Measurements from ENCODE around the gene AKAP8L. TPM values are rescaled to one million over a fixed set of nuclear protein-coding genes. Genes with fewer than 3 reads are reported as not detected.
A peak's percentile ranks its signal among the peaks of the same experiment; 100 is the strongest.

AKAP8L gene
- total and polyA plus RNA-seq, 2 experiments from 2014 or later: 21.5 to 38.3 TPM

DNA sequence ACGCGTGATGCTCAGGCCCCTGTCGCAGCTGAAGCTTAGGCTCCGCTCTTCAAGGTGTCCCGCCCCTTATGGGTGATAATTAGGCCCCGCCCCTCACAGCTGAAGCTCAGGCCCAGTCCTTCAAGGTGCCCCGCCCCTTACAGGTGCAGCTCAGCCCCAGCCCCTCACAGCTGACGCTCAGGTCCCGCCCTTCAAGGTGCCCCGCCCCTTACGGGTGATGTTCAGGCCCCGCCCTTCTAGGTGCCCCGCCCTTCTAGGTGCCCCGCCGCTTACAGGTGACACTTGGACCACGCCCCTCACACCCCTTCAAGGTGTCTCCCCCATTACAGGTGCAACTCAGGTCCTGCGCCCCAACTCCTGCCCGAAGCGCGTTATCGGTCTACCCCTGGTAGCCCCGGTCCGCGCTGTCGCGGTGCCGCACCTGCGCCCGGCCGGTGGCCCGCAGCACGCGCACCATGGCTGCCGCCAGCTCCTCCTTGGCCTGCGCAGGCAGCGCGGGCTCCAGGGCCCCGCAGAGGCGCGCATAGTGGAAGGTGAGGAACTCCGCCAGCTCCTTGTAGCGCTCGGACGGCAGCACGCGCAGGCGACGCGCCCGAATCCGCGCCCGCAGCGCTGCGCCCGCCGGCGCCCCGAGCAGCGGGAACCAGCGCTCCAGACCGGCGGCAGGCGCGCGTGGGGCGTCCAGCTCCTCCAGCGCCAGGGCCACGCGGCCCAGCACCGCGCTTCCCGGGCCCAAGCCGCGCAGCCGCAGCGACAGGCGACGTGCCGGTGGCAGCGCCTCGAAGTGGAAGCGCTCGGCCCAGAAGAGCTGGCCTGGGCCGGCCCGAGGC, 38.3 kb upstream of the AKAP8L start:
- Histone ChIP-seq H3K79me2 (ENCODE audit: insufficient read depth) (no peaks in the 10 kb centered on the region), H3K4me1 (ENCODE audit: insufficient read depth) (no peaks in the 10 kb centered on the region), H3K4me3 (no peak overlapping the region), H3K9me3 (ENCODE audit: low read depth) (no peaks in the 10 kb centered on the region), H3K27me3 (replicated peaks; ENCODE audit: insufficient read depth) (peaks cover 29% of the 10 kb centered on the region), H3K36me3 (ENCODE audit: low read depth) (no peaks in the 10 kb centered on the region), H3K4me2 (ENCODE audit: unreplicated experiment) (no peak overlapping the region), H2AFZ (no peak overlapping the region), H3K27ac (no peak overlapping the region), H4K20me1 (ENCODE audit: insufficient read depth) (no peaks in the 10 kb centered on the region), H3K9ac (no peak overlapping the region), H3F3A (ENCODE audit: insufficient read depth) (peaks cover 1% of the 10 kb centered on the region; the same call in 1 of the 2 replicates), H3K9me2 (ENCODE audit: insufficient read depth) (no peaks in the 10 kb centered on the region)
- peak; percentile 21 for DNase-seq
- in situ Hi-C loops (cut with MboI): no loop called here
- TF ChIP-seq EZH2 (IDR thresholded peaks at IDR 0.05; ENCODE audit: insufficient read depth, poor library complexity, severe bottlenecking) (no peak), EZH2phosphoT487 (IDR thresholded peaks at IDR 0.05; ENCODE audit: insufficient read depth, low read depth) (no peak)
- 3 to 5% methylated on average over 38 to 52 of the region's 86 CpGs for WGBS, 2 experiments (ENCODE audit: low coverage in 1 of 2, low lambda C conversion rate in 2 of 2, missing lambda C conversion rate in 2 of 2)

DNA sequence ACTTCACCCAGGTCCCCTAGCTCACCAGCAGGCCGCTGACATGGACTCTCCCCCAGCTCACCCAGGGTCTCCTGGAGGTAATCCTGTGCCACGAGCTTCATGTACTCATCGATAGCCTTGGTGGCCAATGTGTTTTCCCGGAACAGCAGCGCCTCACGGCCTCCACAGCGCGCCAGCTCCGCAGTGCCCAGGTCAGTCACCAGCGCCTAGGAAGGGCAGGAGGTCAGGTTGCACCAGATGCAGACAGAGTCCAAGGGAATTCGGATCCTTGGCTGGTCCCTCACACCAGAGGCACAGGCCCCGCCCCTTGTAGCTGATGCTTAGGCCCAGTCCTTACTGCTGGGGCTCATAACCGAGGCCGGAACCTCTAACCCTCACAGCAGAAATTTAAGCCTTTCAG, 37.7 kb upstream of the AKAP8L start:
- Histone ChIP-seq H3K79me2 (ENCODE audit: insufficient read depth) (no peaks in the 10 kb centered on the region), H2AFZ (no peak overlapping the region), H3K36me3 (ENCODE audit: low read depth) (no peaks in the 10 kb centered on the region), H3K4me1 (ENCODE audit: insufficient read depth) (no peaks in the 10 kb centered on the region), H3K27me3 (replicated peaks; ENCODE audit: insufficient read depth) (peaks cover 29% of the 10 kb centered on the region), H3K27ac (no peak overlapping the region), H3F3A (ENCODE audit: insufficient read depth) (peaks cover 8% of the 10 kb centered on the region; the same call in 1 of the 2 replicates), H3K9ac (no peak overlapping the region), H3K9me2 (ENCODE audit: insufficient read depth) (no peaks in the 10 kb centered on the region), H4K20me1 (ENCODE audit: insufficient read depth) (no peaks in the 10 kb centered on the region), H3K4me2 (ENCODE audit: unreplicated experiment) (no peak overlapping the region), H3K4me3 (no peak overlapping the region), H3K9me3 (ENCODE audit: low read depth) (no peaks in the 10 kb centered on the region)
- no peak for TF ChIP-seq EZH2 (IDR thresholded peaks at IDR 0.05; ENCODE audit: insufficient read depth, poor library complexity, severe bottlenecking)
- no peak for TF ChIP-seq EZH2phosphoT487 (IDR thresholded peaks at IDR 0.05; ENCODE audit: insufficient read depth, low read depth)
- 27 to 30% methylated on average over 14 of the region's 14 CpGs for WGBS, 2 experiments (ENCODE audit: low coverage in 1 of 2, low lambda C conversion rate in 2 of 2, missing lambda C conversion rate in 2 of 2)
- DNase-seq: no peak
- in situ Hi-C loops (cut with MboI): no loop called here

DNA sequence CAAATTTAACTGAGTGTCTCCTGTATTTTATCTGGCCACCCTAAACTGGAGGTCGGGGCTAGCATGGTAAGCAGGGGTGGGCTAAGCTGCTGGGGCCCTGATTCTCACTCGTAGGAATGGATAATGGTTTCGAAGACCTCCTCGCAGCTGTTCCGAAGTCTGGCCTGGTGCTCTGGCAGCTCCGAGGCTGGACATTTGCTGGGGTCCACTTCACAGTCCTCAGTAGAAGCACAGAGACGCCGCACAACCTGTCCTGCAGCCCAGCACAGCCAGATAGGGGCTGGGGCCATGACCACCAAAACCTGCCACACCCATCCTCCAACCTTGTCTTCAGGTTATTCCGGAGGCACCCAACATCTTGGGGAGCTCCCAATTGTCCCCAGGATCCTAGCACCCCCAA, 37.2 kb upstream of the AKAP8L start:
- Histone ChIP-seq H4K20me1 (ENCODE audit: insufficient read depth) (no peaks in the 10 kb centered on the region), H3K79me2 (ENCODE audit: insufficient read depth) (no peaks in the 10 kb centered on the region), H3K4me2 (ENCODE audit: unreplicated experiment) (no peak overlapping the region), H3K27ac (no peak overlapping the region), H3K9me2 (ENCODE audit: insufficient read depth) (no peaks in the 10 kb centered on the region), H3K9ac (no peak overlapping the region), H3F3A (ENCODE audit: insufficient read depth) (peaks cover 12% of the 10 kb centered on the region; the same call in 1 of the 2 replicates), H3K4me1 (ENCODE audit: insufficient read depth) (no peaks in the 10 kb centered on the region), H3K27me3 (replicated peaks; ENCODE audit: insufficient read depth) (peaks cover 29% of the 10 kb centered on the region), H3K9me3 (ENCODE audit: low read depth) (no peaks in the 10 kb centered on the region), H3K36me3 (ENCODE audit: low read depth) (no peaks in the 10 kb centered on the region), H3K4me3 (no peak overlapping the region), H2AFZ (no peak overlapping the region)
- in situ Hi-C loops (cut with MboI): no loop called here
- WGBS, 2 experiments (ENCODE audit: low coverage in 1 of 2, low lambda C conversion rate in 2 of 2, missing lambda C conversion rate in 2 of 2): 69 to 74% methylated on average over 9 of the region's 9 CpGs
- no peak for TF ChIP-seq EZH2phosphoT487 (IDR thresholded peaks at IDR 0.05; ENCODE audit: insufficient read depth, low read depth)
- TF ChIP-seq EZH2 (IDR thresholded peaks at IDR 0.05; ENCODE audit: insufficient read depth, poor library complexity, severe bottlenecking): no peak
- no peak for DNase-seq

DNA sequence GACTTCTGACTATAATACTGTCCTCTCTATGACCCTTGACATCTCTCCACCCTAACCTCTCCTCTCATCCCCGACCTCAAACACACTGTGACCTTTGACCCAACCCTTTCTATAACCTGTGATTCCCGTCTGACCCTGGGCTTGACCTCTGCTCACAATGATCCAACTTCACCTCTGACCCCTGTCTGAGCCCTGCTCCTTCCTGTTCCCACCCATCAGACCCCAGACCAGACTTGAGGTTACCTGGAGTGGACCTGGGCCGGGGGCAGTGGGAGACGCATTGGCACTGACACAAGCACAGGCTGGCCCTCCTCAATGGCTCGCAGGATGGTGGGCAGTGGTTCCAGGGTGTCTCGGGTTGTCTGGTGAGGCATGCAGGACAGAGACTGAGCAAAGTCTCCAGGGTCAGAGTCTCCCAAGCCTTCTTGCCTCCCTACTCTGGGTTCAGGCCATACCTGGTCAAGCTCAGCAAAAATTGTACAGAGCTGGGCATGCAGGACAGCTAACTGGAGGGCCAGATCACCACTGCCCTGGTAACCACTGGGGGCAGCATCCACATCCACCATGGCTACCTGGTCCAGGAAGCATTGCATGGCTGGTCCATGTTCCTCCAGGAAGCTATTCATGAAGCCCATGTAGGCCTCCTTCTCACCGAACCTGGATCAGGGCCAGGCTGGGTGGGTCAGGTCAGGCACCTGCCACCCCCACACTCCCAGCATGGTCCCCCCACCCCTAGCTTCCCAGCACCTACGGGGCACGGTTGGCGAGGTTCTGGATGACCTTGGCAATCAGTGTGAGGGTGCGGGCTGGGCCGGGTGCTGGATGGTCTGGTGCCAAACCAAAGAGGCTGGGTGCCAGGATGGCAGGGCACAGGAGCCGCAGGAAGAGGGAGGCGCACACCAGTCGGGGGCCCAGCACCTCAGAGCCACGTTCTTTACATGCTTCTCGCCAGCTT, 35.4 kb upstream of the AKAP8L start:
- Histone ChIP-seq H3K4me1 (ENCODE audit: insufficient read depth) (no peaks in the 10 kb centered on the region; the same call in 1 of the 2 replicates), H3K4me2 (ENCODE audit: unreplicated experiment) (no peak overlapping the region), H3K9me3 (ENCODE audit: low read depth) (no peaks in the 10 kb centered on the region), H3F3A (ENCODE audit: insufficient read depth) (peaks cover 22% of the 10 kb centered on the region; the same call in 1 of the 2 replicates), H3K36me3 (ENCODE audit: low read depth) (no peaks in the 10 kb centered on the region), H4K20me1 (ENCODE audit: insufficient read depth) (no peaks in the 10 kb centered on the region), H3K27ac (no peak overlapping the region), H3K9me2 (ENCODE audit: insufficient read depth) (no peaks in the 10 kb centered on the region), H3K79me2 (ENCODE audit: insufficient read depth) (no peaks in the 10 kb centered on the region), H3K9ac (no peak overlapping the region), H3K4me3 (no peak overlapping the region), H2AFZ (no peak overlapping the region), H3K27me3 (replicated peaks; ENCODE audit: insufficient read depth) (peaks cover 17% of the 10 kb centered on the region)
- WGBS, 2 experiments (ENCODE audit: low coverage in 1 of 2, low lambda C conversion rate in 2 of 2, missing lambda C conversion rate in 2 of 2): 77 to 83% methylated on average over 14 to 17 of the region's 17 CpGs
- DNase-seq: no peak
- in situ Hi-C loops (cut with MboI): no loop called here
- TF ChIP-seq EZH2 (IDR thresholded peaks at IDR 0.05; ENCODE audit: insufficient read depth, poor library complexity, severe bottlenecking): no peak
- TF ChIP-seq EZH2phosphoT487 (IDR thresholded peaks at IDR 0.05; ENCODE audit: insufficient read depth, low read depth): no peak
